ENCODE results near the gene TEK.

Gene TEK

GRCh38 chr9:27179245-27179865 lies 70.3 kb downstream of the TEK start:
- no peak for DNase-seq (ENCODE audit: low read depth in 2 of 2)

- DNase-seq (ENCODE audit: low read depth in 2 of 2) = no peak
Measured at GRCh38 chr9:27181381-27181780, 72.4 kb downstream of the TEK start.

GRCh38 chr9:27182421-27182820 lies 73.4 kb downstream of the TEK start:
- DNase-seq (ENCODE audit: low read depth in 2 of 2) = no peak

GRCh38 chr9:27183131-27183530 lies 74.1 kb downstream of the TEK start:
- no peak for DNase-seq (ENCODE audit: low read depth in 2 of 2)

- no peak for DNase-seq (ENCODE audit: low read depth in 2 of 2)
Measured at GRCh38 chr9:27183701-27184100, 74.7 kb downstream of the TEK start.

GRCh38 chr9:27184556-27185351 lies 75.7 kb downstream of the TEK start:
- DNase-seq (ENCODE audit: low read depth in 2 of 2) = no peak

- DNase-seq (ENCODE audit: low read depth in 2 of 2) = no peak
Measured at GRCh38 chr9:27188426-27188825, 79.4 kb downstream of the TEK start.

- DNase-seq (ENCODE audit: low read depth in 2 of 2) = no peak
Measured at GRCh38 chr9:27189426-27189825, 80.4 kb downstream of the TEK start.

- DNase-seq (ENCODE audit: low read depth in 2 of 2) = no peak
Measured at GRCh38 chr9:27192291-27192960, 83.4 kb downstream of the TEK start.

GRCh38 chr9:27193886-27194285 lies 84.9 kb downstream of the TEK start:
- DNase-seq (ENCODE audit: low read depth in 2 of 2) = no peak

- DNase-seq (ENCODE audit: low read depth in 2 of 2) = no peak
Measured at GRCh38 chr9:27194401-27195091, 85.5 kb downstream of the TEK start.

- DNase-seq (ENCODE audit: low read depth in 2 of 2) = no peak
Measured at GRCh38 chr9:27195191-27195590, 86.2 kb downstream of the TEK start.

GRCh38 chr9:27196383-27196782 lies 87.4 kb downstream of the TEK start:
- DNase-seq (ENCODE audit: low read depth in 2 of 2) = no peak

GRCh38 chr9:27198190-27198589 lies 89.2 kb downstream of the TEK start:
- DNase-seq (ENCODE audit: low read depth in 2 of 2) = no peak

- no peak for DNase-seq (ENCODE audit: low read depth in 2 of 2)
Measured at GRCh38 chr9:27202056-27202455, 93.0 kb downstream of the TEK start.

GRCh38 chr9:27203783-27204182 lies 94.8 kb downstream of the TEK start:
- no peak for DNase-seq (ENCODE audit: low read depth in 2 of 2)

- DNase-seq (ENCODE audit: low read depth in 2 of 2) = no peak
Measured at GRCh38 chr9:27204578-27204977, 95.6 kb downstream of the TEK start.

GRCh38 chr9:27205198-27205597 lies 96.2 kb downstream of the TEK start:
- no peak for DNase-seq (ENCODE audit: low read depth in 2 of 2)

GRCh38 chr9:27206041-27206440 lies 97.0 kb downstream of the TEK start:
- no peak for DNase-seq (ENCODE audit: low read depth in 2 of 2)

- no peak for DNase-seq (ENCODE audit: low read depth in 2 of 2)
Measured at GRCh38 chr9:27209034-27209433, 100.0 kb downstream of the TEK start.

GRCh38 chr9:27210588-27210987 lies 101.6 kb downstream of the TEK start:
- no peak for DNase-seq (ENCODE audit: low read depth in 2 of 2)

GRCh38 chr9:27212191-27212590 lies 103.2 kb downstream of the TEK start:
- no peak for DNase-seq (ENCODE audit: low read depth in 2 of 2)

Measured in stimulated activated CD4-positive, alpha-beta T cell treated with anti-CD3 and anti-CD28 coated beads, Interleukin-1b, Interleukin-23, amount 100 ng/mL, for 4 hours (primary cell).